Hepatocyte (in vitro differentiated cells): ENCODE results near the gene PRKCA.

Experiments
- EZH2 ChIP-seq: fragments of 200-600 bp; sonication (generic); IDR thresholded peaks from 2 replicates; pipeline ENCODE4 v1.6.1; 2016; ENCODE audit warnings: antibody characterized with exemption, mild to moderate bottlenecking, borderline replicate concordance
- TF ChIP-seq, protein P1 (sequence below): fragments of 200-600 bp; sonication (generic); IDR thresholded peaks from 2 replicates; pipeline ENCODE4 v1.5.1; 2016; ENCODE audit warnings: antibody characterized with exemption, mild to moderate bottlenecking; ENCODE audit not compliant: poor library complexity

DNA sequence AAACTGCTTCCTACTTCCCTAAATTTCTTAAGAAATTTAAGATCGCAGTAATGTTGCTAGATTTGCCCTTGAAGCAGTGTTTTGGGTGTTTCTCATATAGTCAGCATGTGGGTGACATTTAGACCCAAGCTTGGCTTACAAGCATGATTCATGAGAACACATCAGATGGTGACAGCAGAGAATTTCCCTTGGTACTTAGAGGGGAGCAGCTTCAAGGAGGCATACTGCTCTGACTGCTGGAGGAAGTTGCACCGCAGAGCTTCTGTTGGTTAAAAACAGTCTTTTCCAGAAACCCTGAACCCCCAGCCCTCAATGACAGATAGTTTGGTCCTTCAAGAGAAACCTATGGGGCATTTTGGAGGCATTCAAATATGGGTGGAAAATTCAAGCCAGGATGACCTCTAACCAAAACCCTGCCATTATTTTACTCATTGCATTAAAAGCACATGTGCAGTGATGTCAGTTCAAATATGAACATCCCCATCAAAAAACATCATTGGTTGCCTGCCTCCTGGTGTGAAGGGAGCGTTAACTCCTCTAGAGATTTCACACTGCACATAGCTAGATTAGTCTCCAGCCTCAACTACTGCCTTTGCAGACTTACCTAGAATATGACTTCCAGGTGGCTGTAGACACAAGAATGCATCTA lies 331.0 kb downstream of the PRKCA start:
- TF ChIP-seq, protein P1, sequence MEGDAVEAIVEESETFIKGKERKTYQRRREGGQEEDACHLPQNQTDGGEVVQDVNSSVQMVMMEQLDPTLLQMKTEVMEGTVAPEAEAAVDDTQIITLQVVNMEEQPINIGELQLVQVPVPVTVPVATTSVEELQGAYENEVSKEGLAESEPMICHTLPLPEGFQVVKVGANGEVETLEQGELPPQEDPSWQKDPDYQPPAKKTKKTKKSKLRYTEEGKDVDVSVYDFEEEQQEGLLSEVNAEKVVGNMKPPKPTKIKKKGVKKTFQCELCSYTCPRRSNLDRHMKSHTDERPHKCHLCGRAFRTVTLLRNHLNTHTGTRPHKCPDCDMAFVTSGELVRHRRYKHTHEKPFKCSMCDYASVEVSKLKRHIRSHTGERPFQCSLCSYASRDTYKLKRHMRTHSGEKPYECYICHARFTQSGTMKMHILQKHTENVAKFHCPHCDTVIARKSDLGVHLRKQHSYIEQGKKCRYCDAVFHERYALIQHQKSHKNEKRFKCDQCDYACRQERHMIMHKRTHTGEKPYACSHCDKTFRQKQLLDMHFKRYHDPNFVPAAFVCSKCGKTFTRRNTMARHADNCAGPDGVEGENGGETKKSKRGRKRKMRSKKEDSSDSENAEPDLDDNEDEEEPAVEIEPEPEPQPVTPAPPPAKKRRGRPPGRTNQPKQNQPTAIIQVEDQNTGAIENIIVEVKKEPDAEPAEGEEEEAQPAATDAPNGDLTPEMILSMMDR = no peak
- TF ChIP-seq EZH2 = no peak
